Peyer's patch (tissue), 4 donors: ENCODE data around the gene PHF3.

Experiments
- POLR2A ChIP-seq, 2 donors: fragments of 450-650 bp; IDR thresholded peaks; one replicate each; pipeline ENCODE4 v1.5.1; 2017; ENCODE audit warnings: antibody characterized with exemption in 2 of 2, mild to moderate bottlenecking in 2 of 2, moderate library complexity in 2 of 2
- TF ChIP-seq, protein P1 (sequence below), 6 experiments: fragments of 450-650 bp in 4 of 6; fragments of 200-600 bp in 2 of 6; sonication (generic) in 1 of 6; IDR thresholded peaks; one replicate each; pipeline ENCODE4 v1.5.1; 2017 to 2019; ENCODE audit warnings: antibody characterized with exemption in 6 of 6, mild to moderate bottlenecking in 3 of 6, moderate library complexity in 1 of 6

- no peak for TF ChIP-seq POLR2A (IDR thresholded peaks at IDR 0.05)
- TF ChIP-seq, protein P1, sequence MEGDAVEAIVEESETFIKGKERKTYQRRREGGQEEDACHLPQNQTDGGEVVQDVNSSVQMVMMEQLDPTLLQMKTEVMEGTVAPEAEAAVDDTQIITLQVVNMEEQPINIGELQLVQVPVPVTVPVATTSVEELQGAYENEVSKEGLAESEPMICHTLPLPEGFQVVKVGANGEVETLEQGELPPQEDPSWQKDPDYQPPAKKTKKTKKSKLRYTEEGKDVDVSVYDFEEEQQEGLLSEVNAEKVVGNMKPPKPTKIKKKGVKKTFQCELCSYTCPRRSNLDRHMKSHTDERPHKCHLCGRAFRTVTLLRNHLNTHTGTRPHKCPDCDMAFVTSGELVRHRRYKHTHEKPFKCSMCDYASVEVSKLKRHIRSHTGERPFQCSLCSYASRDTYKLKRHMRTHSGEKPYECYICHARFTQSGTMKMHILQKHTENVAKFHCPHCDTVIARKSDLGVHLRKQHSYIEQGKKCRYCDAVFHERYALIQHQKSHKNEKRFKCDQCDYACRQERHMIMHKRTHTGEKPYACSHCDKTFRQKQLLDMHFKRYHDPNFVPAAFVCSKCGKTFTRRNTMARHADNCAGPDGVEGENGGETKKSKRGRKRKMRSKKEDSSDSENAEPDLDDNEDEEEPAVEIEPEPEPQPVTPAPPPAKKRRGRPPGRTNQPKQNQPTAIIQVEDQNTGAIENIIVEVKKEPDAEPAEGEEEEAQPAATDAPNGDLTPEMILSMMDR (IDR thresholded peaks at IDR 0.05), result no peak
Observed at GRCh38 chr6:63600136-63600535, 35.5 kb upstream of the PHF3 start.
